Sigmoid colon (tissue), 7 donors: ENCODE results near the gene ATP5F1D. TPM values are rescaled to one million over a fixed set of nuclear protein-coding genes. Genes with fewer than 3 reads are reported as not detected.
A peak's percentile ranks its signal among the peaks of the same experiment; 100 is the strongest.

ENCODE experiments used
- DNase-seq: peaks from one replicate; pipeline ENCODE4 v3.0.0-alpha.2; 2019
- H3K27ac ChIP-seq, 4 donors: fragments of 200-600 bp; sonication (generic); one replicate each; pipeline ENCODE4 v1.5.1; 2016 to 2019; ENCODE audit warnings: mild to moderate bottlenecking in 1 of 4
- H3K27me3 ChIP-seq, 3 donors: fragments of 200-600 bp; sonication (generic); one replicate each; pipeline ENCODE4 v1.5.1; 2019; ENCODE audit warnings: mild to moderate bottlenecking in 1 of 3
- H3K36me3 ChIP-seq, 4 donors: fragments of 200-600 bp; sonication (generic); one replicate each; pipeline ENCODE4 v1.5.1; 2016 to 2019
- H3K4me1 ChIP-seq, 4 donors: fragments of 200-600 bp; sonication (generic); one replicate each; pipeline ENCODE4 v1.5.1; 2017 to 2019
- H3K4me3 ChIP-seq, 4 donors: fragments of 200-600 bp; sonication (generic); one replicate each; pipeline ENCODE4 v1.5.1; 2017 to 2019; ENCODE audit warnings: mild to moderate bottlenecking in 2 of 4, moderate library complexity in 1 of 4
- H3K9me3 ChIP-seq, 4 donors: fragments of 200-600 bp in 3 of 4; sonication (generic) in 3 of 4; one replicate each; pipeline versions ENCODE4 v1.5.1 to v1.6.1; 2013 to 2019
- CTCF ChIP-seq, 4 experiments: fragments of 450-650 bp in 3 of 4; fragments of 200-600 bp in 1 of 4; IDR thresholded peaks; one replicate each; pipeline ENCODE4 v1.5.1; 2016 to 2019; ENCODE audit warnings: antibody characterized with exemption in 4 of 4, mild to moderate bottlenecking in 3 of 4, moderate library complexity in 2 of 4
- EP300 ChIP-seq, 4 donors: sonication (generic); formaldehyde crosslinking; IDR thresholded peaks; one replicate each; pipeline ENCODE4 v1.6.1; 2017; ENCODE audit warnings: antibody characterized with exemption in 4 of 4
- POLR2A ChIP-seq, 2 donors: fragments of 450-650 bp; IDR thresholded peaks; one replicate each; pipeline ENCODE4 v1.6.1; 2016; ENCODE audit warnings: antibody characterized with exemption in 2 of 2, mild to moderate bottlenecking in 2 of 2, moderate library complexity in 2 of 2
- POLR2AphosphoS5 ChIP-seq, 4 donors: sonication (generic); formaldehyde crosslinking; IDR thresholded peaks; one replicate each; pipeline ENCODE4 v1.6.1; 2017; ENCODE audit warnings: antibody characterized with exemption in 4 of 4
- WGBS, 2 donors: extraction: QIAGEN DNeasy Blood & Tissue Kit; methylation state at CpG; one replicate each; pipeline ENCODE4 v1.1.7; 2013; 5-methylcytosine and 5-hydroxymethylcytosine counted together
- intact Hi-C: fragments of 100-400 bp; cut with DNase I; formaldehyde crosslinking; loops from one replicate; pipeline ENCODE4 v1.15.1; 2023
- polyA plus RNA-seq, 3 donors: library from polyadenylated mRNA; stranded (reverse); fragments of 200-250 nt; gene quantifications; one replicate each; pipeline ENCODE4 v1.2.3, GENCODE V29; 2013
- total RNA-seq, 4 donors: library from RNA; depleted of rRNA; stranded (reverse); fragments of >200 nt; gene quantifications; one replicate each; pipeline ENCODE4 v1.1.0, GENCODE V29; 2016
- donor health status: healthy with polysubstance abuse.
- donor health status: Bipolar disorder and iron deficiency.
- donor health status: healthy.

ATP5F1D gene
- total and polyA plus RNA-seq, 7 donors: 74.7 to 390 (median 112) TPM

GRCh38 chr19:1247748-1248138, 6.2 kb downstream of the ATP5F1D start:
- no peak for DNase-seq
- Histone ChIP-seq H3K4me3 (peak overlapping the region; percentile 75 to 96 (median 82)), H3K4me1 (peaks cover 15 to 66% (median 65%) of the 10 kb centered on the region in 4 donors), H3K36me3 (peaks cover 0 to 12% (median 1%) of the 10 kb centered on the region in 4 donors), H3K9me3 (no peaks in the 10 kb centered on the region), H3K27ac (peak overlapping the region; percentile 96 to 100 (median 100)), H3K27me3 (no peaks in the 10 kb centered on the region)
- WGBS, 2 donors: 60 to 71% methylated on average over 8 of the region's 8 CpGs
- TF ChIP-seq EP300 (IDR thresholded peaks at IDR 0.05) (no peak), CTCF (IDR thresholded peaks at IDR 0.05) (no peak), POLR2A (IDR thresholded peaks at IDR 0.05) (no peak), POLR2AphosphoS5 (IDR thresholded peaks at IDR 0.05) (no peak)
- intact Hi-C loops: no loop called here

DNA sequence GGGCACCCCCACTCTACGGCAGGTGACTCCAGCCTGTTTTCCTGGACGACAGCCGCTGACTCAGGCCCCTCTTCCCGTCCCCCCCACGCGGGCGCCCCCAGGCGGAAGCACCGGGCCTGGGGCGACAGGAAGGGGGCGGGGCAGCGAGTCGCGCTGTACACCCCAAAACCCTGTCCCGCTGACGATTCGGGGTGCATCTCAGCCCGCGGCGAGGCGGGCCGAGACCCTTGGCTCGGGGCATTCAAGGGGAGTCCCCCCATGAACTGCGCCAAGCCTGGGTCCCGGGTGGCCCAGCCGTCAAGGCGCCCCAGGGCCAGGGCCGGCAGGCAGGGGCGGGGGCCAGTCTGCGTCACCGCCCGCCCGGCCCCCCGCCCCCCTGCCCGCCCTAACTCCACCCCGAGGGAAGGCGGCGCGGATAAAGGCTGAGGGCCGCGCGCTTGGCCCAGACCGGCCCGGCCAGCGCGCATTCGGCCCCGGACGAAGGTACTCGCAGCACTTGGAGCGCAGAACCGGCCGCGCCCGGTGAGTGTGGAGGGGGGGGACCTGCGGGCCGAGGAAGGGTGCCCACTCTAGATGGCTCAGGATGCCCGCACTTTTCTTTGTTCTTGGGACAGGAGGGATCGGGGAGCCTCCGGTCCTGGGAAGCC, 6.7 kb downstream of the ATP5F1D start, which contains the start of gene MIDN:
Gene MIDN, plus strand, starts transcription at position 445 of the 647 bp plus-strand sequence. CDS start 1,714 bp downstream, outside the sequence.
- Histone ChIP-seq H3K4me3 (peak within 1 kb of the TSS; percentile 75 to 96 (median 82)), H3K9me3 (no peaks in the 10 kb centered on the region), H3K36me3 (peaks cover 0 to 12% (median 1%) of the 10 kb centered on the region in 4 donors), H3K27me3 (no peaks in the 10 kb centered on the region), H3K27ac (peak within 1 kb of the TSS; percentile 96 to 100 (median 100)), H3K4me1 (peaks cover 16 to 65% (median 61%) of the 10 kb centered on the region in 4 donors)
- DNase-seq: peak; percentile 93
- 1% methylated on average over 60 of the region's 60 CpGs for WGBS, 2 donors
- TF ChIP-seq POLR2A (IDR thresholded peaks at IDR 0.05) (peak; percentile 88 to 92), CTCF (IDR thresholded peaks at IDR 0.05) (no peak), EP300 (IDR thresholded peaks at IDR 0.05) (peak in 2 of 4 donors; percentile 60 to 80), POLR2AphosphoS5 (IDR thresholded peaks at IDR 0.05) (peak; percentile 92 to 96 (median 94))
- intact Hi-C loops: no loop called here

- Histone ChIP-seq H3K4me3 (peak overlapping the region; percentile 75 to 96 (median 82)), H3K4me1 (peaks cover 16 to 65% (median 60%) of the 10 kb centered on the region in 4 donors), H3K36me3 (peaks cover 0 to 14% (median 1%) of the 10 kb centered on the region in 4 donors), H3K9me3 (no peaks in the 10 kb centered on the region), H3K27me3 (no peaks in the 10 kb centered on the region), H3K27ac (peak overlapping the region; percentile 96 to 100 (median 100))
- DNase-seq: peak; percentile 92
- intact Hi-C loops: loop anchor here (1.0 kb wide), 1 partner anchor 17 kb away; no protein-coding TSS in a partner anchor
- TF ChIP-seq CTCF (IDR thresholded peaks at IDR 0.05) (peak; percentile 55 to 86 (median 62)), POLR2A (IDR thresholded peaks at IDR 0.05) (no peak), EP300 (IDR thresholded peaks at IDR 0.05) (no peak), POLR2AphosphoS5 (IDR thresholded peaks at IDR 0.05) (no peak)
- 1% methylated on average over 74 of the region's 74 CpGs for WGBS, 2 donors
Observed at GRCh38 chr19:1248786-1249297, 7.3 kb downstream of the ATP5F1D start.

- H3K9me3 ChIP-seq: no peaks in the 10 kb centered on the region
- peaks cover 16 to 65% (median 60%) of the 10 kb centered on the region in 4 donors for H3K4me1 ChIP-seq
- peak; percentile 98 for DNase-seq
- WGBS, 2 donors: 1% methylated on average over 102 of the region's 102 CpGs
- H3K27me3 ChIP-seq: no peaks in the 10 kb centered on the region
- TF ChIP-seq EP300 (IDR thresholded peaks at IDR 0.05) (peak in 1 of 4 donors; percentile 49), POLR2AphosphoS5 (IDR thresholded peaks at IDR 0.05) (peak; percentile 96 to 98 (median 97)), POLR2A (IDR thresholded peaks at IDR 0.05) (peak; percentile 53 to 78), CTCF (IDR thresholded peaks at IDR 0.05) (no peak)
- intact Hi-C loops: loop anchor here (1.0 kb wide), 1 partner anchor 17 kb away; no protein-coding TSS in a partner anchor
- peak overlapping the region; percentile 75 to 96 (median 86) for H3K4me3 ChIP-seq
- peaks cover 0 to 20% (median 5%) of the 10 kb centered on the region in 4 donors for H3K36me3 ChIP-seq
- peak overlapping the region; percentile 96 to 100 (median 100) for H3K27ac ChIP-seq
Observed at GRCh38 chr19:1249298-1249989, 7.9 kb downstream of the ATP5F1D start.
